ACHN (cell line): Measurements from ENCODE around the gene AKT1.

ENCODE experiments used
- DNase-seq: peaks from one replicate; pipeline ENCODE4 v3.0.0-alpha.2; 2015
- in situ Hi-C: cut with HindIII; loops from 2 replicates; pipeline ENCODE4 v1.10.0; 2017; ENCODE audit warnings: low sequenced_read_pairs, low pct_ligation_motif_present, low pct_unique_long_range_greater_than_20kb

AKT1 gene

DNA sequence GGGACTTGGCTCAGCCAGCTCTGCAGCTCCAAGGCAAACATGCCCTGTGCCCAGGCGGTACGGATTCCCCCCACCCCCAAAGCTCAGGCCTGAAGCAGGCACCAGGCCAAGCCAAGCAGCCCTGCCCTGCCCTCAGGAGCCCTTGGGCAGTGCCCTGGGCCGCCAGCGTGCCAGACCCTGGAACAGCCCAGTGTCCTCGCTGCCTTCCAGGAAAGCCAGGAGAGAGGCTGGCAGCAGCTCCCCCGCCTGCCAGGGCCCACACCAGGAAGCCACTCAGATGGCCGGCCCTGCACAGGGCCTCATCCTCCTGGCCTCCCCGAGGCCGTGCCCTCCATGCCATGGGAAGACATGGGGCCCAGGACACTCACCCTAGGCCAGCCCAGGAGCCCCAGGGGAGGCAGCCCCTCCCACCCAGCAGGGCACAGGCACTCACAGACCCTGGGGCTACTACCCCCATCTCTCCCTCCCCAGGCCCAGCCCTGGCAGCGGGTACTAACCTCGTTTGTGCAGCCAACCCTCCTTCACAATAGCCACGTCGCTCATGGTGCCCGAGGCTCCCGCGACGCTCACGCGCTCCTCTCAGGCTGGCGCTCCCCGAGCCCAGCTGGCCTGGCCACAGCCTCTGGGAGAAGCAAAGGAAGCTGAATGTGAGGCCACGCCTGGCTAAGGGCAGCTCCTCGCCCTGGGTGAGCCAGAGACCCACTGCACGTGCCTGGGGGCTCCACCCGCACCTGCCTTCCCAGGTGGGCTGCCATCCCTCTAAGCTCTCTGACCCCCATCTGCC, 3.3 kb downstream of the AKT1 start:
- in situ Hi-C loops = no loop called here
- no peak for DNase-seq

- in situ Hi-C loops = no loop called here
- DNase-seq = no peak
These were observed 4.1 kb downstream of the AKT1 start for GRCh38 chr14:104791425-104791824.

- DNase-seq = no peak
- in situ Hi-C loops = no loop called here
These were observed 5.5 kb downstream of the AKT1 start for GRCh38 chr14:104789752-104790743.

DNA sequence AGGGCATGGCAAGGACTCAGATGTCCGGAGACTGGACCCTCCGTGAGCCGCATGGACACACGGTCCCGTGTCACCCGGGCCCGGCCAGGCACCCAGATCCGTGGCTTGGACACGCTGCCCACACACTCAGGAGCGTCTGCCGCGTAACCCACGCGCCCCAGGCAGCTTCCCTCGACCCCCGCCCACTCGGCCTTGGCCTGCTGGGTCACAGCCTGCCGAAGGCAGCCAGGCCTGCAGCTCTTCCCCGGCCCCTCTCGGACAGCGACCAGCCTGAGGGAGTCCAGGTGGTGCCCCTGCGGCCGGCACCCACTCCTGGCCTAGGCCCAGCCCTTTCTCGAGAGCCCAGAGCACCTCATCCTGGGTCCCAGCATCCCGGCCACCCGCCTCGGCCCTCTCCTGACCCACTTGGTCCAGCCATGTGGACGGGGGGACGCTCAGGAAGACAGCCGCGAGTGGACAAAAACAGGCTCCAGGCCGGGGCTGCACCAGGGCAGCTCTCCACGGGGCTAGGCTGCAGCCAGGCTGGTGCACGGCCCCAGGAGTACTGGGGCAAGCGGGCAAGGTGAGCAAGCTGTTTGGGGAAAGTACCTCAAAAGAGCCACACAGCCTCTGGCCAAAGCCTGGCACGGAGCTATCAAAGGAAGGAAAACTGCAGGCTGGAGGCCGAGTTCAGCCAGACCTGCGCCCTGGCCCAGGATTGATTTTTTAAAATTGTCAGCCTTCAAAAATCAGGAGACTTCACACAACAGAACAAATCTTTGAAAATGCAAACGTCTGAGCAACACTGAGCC, 6.5 kb downstream of the AKT1 start:
- no peak for DNase-seq
- in situ Hi-C loops = no loop called here

GRCh38 chr14:104788161-104788818, 7.3 kb downstream of the AKT1 start:
- DNase-seq = no peak

DNA sequence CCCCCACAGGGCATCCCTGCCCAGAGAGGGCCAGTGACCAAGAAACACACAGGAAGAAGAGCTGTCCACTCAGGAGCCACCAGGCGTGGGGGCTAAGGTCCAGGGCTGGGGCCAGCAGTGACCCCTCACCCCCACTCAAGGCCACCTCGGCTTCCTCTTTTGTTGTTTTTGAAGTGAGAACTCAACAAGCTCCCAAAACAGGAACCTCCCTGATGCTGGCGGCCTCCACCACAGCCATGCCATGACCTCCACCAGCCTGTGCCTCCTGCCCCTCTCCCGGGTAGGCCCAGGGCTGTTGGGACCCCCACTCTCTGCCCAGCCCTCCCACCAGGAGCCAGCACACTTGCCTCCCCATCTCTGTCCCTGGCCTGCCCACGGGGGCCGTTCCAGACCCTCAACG, 7.8 kb downstream of the AKT1 start:
- no peak for DNase-seq
- in situ Hi-C loops = no loop called here

More at GRCh38 chr14:104788161-104788818, 7.3 kb downstream of the AKT1 start:
- in situ Hi-C loops = no loop called here

- in situ Hi-C loops = no loop called here
- no peak for DNase-seq
These were observed 8.5 kb downstream of the AKT1 start for GRCh38 chr14:104786726-104787675.

DNA sequence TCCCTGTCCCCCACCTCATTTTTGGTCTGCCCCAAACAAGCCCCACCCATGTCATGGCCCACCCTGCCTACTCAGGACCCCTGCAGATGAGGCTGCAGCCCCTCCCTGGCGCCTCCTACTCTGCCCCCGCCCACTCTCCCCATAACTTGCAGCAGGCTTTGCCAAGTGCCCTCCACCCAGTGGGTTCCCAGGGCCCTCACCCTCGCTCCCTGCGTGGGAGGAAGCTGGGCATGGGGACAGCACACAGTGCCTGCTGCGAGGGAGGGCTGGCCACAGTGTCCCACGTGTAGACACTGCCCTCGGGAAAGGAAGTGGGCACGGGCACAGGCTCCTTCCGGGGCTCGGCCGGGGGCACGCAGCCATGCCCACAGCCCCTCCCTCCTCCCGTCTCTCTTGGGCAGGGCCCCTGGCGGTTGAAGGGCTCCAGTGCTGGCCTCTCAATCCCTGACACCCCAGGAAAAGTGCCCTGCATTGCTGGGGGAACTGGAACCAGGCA, 9.4 kb downstream of the AKT1 start:
- no peak for DNase-seq
- in situ Hi-C loops = no loop called here

DNA sequence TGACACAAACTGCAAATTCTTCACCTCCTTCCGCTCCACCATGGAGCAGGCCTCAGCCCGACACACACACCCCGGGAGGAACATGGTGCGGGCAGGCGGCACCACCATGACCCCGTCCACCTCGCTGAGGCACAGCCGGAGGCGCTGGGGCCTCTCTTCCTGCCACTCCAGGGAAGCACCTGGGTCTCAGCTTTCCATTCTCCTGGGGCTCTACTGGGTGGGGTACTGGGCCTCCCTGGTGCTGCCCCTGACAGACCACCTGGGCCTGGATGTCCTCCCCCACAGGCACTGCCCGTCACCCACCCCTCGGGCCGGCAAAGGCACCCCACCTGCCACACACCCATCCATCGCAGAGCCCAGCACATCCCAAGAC, 9.9 kb downstream of the AKT1 start:
- DNase-seq = no peak
- in situ Hi-C loops = no loop called here

- DNase-seq = no peak
- in situ Hi-C loops = no loop called here
These were observed 10.5 kb downstream of the AKT1 start for GRCh38 chr14:104784846-104785707.

- DNase-seq = no peak
- in situ Hi-C loops = no loop called here
These were observed 11.4 kb downstream of the AKT1 start for GRCh38 chr14:104784218-104784568.

DNA sequence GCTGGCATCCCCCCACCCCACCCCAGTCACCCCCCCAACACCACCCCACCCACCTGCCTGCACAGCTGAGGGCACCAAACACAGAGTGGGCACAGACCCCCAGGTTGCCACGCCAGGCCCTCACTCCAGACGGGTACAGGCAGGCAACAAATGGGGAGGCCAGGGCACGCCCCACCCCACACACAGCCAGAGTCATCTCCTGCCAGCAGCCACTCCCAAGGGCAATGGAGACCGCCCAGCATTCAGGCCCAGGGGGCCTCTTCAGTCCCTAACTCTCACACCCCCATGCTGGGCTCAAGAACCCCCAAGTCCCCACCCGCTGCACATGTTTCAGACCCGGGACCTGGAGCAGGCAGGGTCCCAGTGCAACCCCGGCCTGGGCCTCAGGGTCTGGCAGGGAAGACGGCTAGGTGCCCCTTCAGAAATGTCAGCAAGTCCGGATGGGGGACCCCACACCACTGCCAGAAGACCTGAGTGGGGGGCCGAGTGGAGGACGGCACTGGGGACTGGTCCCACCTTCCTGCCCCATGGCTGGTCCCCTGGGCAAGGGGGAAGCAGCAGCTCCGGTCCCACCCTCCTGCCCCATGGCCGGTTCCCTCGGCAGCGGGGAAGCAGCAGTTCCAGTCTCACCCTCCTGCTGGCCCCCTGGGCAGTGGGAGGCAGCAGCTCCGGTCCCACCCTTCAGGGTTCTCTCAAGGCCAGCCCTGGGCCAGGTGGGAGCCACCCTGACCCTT, 11.9 kb downstream of the AKT1 start:
- in situ Hi-C loops = no loop called here
- DNase-seq = no peak

DNA sequence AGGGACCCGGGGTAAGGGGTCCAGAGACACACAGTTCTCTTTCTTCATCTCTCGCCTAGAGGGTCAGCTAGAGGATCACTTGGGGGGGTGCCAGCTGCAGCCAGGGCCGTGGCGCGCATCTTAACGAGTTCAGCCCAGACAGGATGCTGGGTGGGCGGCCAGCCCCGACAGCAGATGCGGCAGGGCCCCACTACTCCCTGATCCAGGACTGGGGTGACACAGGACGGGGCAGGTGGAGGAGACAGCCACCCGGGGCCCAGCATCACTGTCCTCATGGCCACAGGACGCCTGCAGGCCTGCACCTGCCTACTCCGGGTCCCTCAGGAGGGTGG, 12.8 kb downstream of the AKT1 start:
- in situ Hi-C loops = no loop called here
- no peak for DNase-seq

- in situ Hi-C loops = no loop called here
- DNase-seq = no peak
These were observed 13.3 kb downstream of the AKT1 start for GRCh38 chr14:104782086-104782807.

GRCh38 chr14:104781271-104782077, 14.1 kb downstream of the AKT1 start:
- no peak for DNase-seq
- in situ Hi-C loops = no loop called here
